GM18873 (cell line): Measurements from ENCODE around the gene DAZ1.
"Not testable (repeated sequence)": the region's sequence is repeated elsewhere in the genome, so short reads cannot be mapped to it uniquely, and the experiment has no call there.

Experiments
- ATAC-seq: cut with Tn5 transposase; IDR thresholded peaks from one replicate; pipeline ENCODE4 v1.9.1; 2021; ENCODE audit warnings: mild to moderate bottlenecking, moderate library complexity, moderate number of reproducible peaks; ENCODE audit not compliant: unreplicated experiment, low FRiP score

DAZ1 gene, protein sequence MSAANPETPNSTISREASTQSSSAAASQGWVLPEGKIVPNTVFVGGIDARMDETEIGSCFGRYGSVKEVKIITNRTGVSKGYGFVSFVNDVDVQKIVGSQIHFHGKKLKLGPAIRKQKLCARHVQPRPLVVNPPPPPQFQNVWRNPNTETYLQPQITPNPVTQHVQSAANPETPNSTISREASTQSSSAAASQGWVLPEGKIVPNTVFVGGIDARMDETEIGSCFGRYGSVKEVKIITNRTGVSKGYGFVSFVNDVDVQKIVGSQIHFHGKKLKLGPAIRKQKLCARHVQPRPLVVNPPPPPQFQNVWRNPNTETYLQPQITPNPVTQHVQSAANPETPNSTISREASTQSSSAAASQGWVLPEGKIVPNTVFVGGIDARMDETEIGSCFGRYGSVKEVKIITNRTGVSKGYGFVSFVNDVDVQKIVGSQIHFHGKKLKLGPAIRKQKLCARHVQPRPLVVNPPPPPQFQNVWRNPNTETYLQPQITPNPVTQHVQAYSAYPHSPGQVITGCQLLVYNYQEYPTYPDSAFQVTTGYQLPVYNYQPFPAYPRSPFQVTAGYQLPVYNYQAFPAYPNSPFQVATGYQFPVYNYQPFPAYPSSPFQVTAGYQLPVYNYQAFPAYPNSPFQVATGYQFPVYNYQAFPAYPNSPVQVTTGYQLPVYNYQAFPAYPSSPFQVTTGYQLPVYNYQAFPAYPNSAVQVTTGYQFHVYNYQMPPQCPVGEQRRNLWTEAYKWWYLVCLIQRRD

DNA sequence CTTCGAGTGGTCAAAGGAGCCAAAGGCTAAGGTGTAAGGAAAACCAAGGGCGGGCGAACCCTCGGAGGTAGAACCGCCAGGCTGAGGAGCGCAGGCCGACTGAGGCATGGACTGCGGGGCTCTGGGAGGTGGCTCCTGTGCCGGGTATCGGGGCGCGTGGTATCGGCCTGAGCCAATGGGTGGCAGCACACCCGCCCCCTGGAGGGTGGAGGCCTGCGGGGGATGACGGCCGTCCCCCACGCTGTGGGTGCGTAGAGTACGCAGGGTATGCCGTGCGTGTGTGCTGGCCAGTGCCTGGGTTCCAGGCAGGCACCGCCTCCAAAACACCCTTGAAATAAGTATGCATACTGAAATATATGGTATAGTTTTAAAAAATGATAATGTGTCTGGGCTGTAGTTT lies at the start of gene DAZ1:
Gene DAZ1, minus strand, starts transcription at position 101 of the 400 bp plus-strand sequence. CDS start 208 bp downstream, outside the sequence.
- not testable (repeated sequence) for ATAC-seq

DNA sequence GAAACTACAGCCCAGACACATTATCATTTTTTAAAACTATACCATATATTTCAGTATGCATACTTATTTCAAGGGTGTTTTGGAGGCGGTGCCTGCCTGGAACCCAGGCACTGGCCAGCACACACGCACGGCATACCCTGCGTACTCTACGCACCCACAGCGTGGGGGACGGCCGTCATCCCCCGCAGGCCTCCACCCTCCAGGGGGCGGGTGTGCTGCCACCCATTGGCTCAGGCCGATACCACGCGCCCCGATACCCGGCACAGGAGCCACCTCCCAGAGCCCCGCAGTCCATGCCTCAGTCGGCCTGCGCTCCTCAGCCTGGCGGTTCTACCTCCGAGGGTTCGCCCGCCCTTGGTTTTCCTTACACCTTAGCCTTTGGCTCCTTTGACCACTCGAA lies 20.4 kb upstream of the DAZ1 start, which contains the start of gene DAZ2:
Gene DAZ2, plus strand, starts transcription at position 301 of the 400 bp plus-strand sequence. CDS start 208 bp downstream, outside the sequence.
- ATAC-seq = not testable (repeated sequence)

DNA sequence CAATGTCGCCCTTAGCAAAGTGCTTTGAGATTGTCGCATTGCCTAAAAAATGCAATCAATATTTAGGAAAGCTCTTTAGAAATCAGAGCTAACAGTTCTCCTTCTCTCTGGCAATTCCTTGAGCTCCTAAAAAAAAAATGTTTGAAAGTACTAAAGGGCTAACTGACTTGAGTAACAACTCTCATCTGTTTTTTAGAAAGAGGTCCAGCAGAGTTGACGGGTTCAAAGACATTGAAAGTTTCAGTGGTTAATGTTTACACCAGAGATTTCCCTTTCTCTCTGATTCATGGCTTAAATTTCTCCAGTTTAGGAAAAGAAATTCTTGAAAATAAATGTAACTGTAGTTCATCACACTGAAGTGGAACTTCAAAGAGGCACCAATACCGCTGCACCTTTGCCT lies 11.9 kb upstream of the DAZ1 start:
- ATAC-seq = not testable (repeated sequence)

DNA sequence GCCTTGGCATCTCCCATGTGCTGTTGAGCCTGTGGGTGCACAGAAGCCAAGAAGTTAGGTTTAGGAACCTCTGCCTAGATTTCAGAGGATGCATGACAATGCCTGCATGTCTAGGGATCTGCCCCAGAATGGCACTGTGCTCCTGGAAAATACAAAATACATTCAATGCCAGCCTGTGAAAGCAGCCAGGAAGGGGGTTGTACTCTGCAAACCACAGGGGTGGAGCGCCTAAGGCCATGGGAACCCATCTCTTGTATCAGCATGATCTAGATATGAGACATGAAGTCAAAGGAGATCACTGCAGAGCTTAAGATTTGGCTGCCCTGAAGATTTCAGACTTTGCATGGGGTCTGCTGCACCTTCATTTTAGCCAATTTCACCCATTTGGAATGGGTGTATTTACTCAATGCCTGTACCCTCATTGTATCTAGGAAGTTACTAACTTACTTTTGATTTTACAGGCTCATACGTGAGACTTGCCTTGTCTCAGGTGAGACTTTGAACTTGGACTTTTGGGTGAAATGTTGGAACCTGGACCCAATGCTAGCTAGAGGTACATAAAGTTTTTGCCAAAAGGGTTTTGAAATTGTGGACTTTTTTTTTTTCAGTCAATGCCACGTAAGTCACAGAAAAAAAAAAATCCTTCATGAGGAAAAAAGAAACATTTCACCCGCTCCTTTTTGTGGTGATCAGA lies 11.1 kb upstream of the DAZ1 start:
- ATAC-seq = not testable (repeated sequence)

DNA sequence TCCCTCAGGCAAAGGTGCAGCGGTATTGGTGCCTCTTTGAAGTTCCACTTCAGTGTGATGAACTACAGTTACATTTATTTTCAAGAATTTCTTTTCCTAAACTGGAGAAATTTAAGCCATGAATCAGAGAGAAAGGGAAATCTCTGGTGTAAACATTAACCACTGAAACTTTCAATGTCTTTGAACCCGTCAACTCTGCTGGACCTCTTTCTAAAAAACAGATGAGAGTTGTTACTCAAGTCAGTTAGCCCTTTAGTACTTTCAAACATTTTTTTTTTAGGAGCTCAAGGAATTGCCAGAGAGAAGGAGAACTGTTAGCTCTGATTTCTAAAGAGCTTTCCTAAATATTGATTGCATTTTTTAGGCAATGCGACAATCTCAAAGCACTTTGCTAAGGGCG lies 8.6 kb upstream of the DAZ1 start:
- not testable (repeated sequence) for ATAC-seq
